Measurements from ENCODE around the gene ATP5F1D.
"Not testable (repeated sequence)": the region's sequence is repeated elsewhere in the genome, so short reads cannot be mapped to it uniquely, and the experiment has no call there.

DNA sequence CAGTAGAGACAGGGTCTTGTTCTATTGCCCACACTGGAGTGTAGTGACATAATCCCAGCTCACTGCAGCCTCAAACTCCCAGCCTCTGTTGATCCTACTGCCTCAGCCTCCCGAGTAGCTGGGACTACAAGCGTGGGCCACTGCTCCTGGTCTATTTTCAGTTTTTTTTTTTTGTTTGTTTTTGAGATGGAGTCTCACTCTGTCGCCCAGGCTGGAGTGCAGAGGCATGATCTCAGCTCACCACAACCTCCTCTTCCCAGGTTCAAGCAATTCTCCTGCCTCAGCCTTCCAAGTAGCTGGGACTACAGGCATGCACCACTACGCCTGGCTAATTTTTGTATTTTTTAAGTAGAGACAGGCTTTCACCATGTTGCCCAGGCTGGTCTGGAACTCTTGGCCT lies 40.9 kb upstream of the ATP5F1D start:
- not testable (repeated sequence) for TF ChIP-seq POLR2A (IDR thresholded peaks at IDR 0.05)
- TF ChIP-seq, protein P1, sequence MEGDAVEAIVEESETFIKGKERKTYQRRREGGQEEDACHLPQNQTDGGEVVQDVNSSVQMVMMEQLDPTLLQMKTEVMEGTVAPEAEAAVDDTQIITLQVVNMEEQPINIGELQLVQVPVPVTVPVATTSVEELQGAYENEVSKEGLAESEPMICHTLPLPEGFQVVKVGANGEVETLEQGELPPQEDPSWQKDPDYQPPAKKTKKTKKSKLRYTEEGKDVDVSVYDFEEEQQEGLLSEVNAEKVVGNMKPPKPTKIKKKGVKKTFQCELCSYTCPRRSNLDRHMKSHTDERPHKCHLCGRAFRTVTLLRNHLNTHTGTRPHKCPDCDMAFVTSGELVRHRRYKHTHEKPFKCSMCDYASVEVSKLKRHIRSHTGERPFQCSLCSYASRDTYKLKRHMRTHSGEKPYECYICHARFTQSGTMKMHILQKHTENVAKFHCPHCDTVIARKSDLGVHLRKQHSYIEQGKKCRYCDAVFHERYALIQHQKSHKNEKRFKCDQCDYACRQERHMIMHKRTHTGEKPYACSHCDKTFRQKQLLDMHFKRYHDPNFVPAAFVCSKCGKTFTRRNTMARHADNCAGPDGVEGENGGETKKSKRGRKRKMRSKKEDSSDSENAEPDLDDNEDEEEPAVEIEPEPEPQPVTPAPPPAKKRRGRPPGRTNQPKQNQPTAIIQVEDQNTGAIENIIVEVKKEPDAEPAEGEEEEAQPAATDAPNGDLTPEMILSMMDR (IDR thresholded peaks at IDR 0.05), result not testable (repeated sequence)
